ENCODE measurements around the gene ZCCHC7.

The ZCCHC7 gene

GRCh38 chr9:37281541-37281940 is 161.2 kb downstream of the ZCCHC7 start:
- Histone ChIP-seq H3K36me3 (replicated peaks) (no peaks in the 10 kb centered on the region), H3K4me3 (ENCODE audit: low read depth, low read length) (no peak overlapping the region), H3K27ac (no peak overlapping the region), H3K27me3 (replicated peaks) (no peaks in the 10 kb centered on the region)
- in situ Hi-C loops (cut with HindIII; ENCODE audit: low pct_ligation_motif_present, low sequenced_read_pairs) = no loop called here
- DNase-seq = no peak
- TF ChIP-seq, protein P1, sequence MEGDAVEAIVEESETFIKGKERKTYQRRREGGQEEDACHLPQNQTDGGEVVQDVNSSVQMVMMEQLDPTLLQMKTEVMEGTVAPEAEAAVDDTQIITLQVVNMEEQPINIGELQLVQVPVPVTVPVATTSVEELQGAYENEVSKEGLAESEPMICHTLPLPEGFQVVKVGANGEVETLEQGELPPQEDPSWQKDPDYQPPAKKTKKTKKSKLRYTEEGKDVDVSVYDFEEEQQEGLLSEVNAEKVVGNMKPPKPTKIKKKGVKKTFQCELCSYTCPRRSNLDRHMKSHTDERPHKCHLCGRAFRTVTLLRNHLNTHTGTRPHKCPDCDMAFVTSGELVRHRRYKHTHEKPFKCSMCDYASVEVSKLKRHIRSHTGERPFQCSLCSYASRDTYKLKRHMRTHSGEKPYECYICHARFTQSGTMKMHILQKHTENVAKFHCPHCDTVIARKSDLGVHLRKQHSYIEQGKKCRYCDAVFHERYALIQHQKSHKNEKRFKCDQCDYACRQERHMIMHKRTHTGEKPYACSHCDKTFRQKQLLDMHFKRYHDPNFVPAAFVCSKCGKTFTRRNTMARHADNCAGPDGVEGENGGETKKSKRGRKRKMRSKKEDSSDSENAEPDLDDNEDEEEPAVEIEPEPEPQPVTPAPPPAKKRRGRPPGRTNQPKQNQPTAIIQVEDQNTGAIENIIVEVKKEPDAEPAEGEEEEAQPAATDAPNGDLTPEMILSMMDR (IDR thresholded peaks at IDR 0.05; ENCODE audit: low read depth, low read length, missing control alignments) = no peak

DNA sequence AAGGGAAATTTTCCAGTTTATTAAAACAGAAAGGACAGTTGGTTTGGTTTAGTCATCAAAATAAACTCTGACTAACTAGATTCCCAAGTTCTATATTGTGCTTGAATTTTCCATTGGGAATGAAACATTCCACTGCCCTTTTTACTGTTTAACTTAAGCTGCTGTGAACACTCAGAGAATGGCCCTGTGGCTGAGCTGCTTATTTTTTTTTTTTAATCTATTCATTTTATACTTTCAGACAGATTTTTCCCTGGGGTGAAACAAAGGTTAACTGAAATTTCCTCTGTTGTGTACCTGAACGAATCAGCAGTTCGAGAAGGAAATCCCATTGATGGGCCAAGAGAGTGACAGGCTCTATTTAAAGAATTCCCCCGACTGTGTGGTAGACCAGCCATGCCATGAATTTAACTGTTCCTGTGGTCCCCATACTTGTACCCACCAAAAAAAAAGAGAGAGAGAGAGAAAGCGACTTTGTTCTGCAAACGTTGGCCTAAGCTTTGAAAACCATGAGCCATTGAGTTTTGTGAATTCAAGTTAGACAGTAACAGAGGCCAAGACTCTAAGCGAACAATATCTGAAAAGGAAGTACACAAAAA is 163.5 kb downstream of the ZCCHC7 start:
- Histone ChIP-seq H3K27me3 (replicated peaks) (no peaks in the 10 kb centered on the region), H3K4me3 (ENCODE audit: low read depth, low read length) (no peak overlapping the region), H3K27ac (peak overlapping the region; percentile 64), H3K36me3 (replicated peaks) (no peaks in the 10 kb centered on the region)
- in situ Hi-C loops (cut with HindIII; ENCODE audit: low pct_ligation_motif_present, low sequenced_read_pairs) = no loop called here
- TF ChIP-seq, protein P1 (IDR thresholded peaks at IDR 0.05; ENCODE audit: low read depth, low read length, missing control alignments) = no peak
- no peak for DNase-seq

GRCh38 chr9:37284636-37285035 is 164.3 kb downstream of the ZCCHC7 start:
- TF ChIP-seq, protein P1 (IDR thresholded peaks at IDR 0.05; ENCODE audit: low read depth, low read length, missing control alignments) = no peak
- DNase-seq = no peak
- in situ Hi-C loops (cut with HindIII; ENCODE audit: low pct_ligation_motif_present, low sequenced_read_pairs) = no loop called here
- H3K27ac ChIP-seq = peak overlapping the region; percentile 64
- no peaks in the 10 kb centered on the region for H3K36me3 ChIP-seq (replicated peaks)
- no peak overlapping the region for H3K4me3 ChIP-seq (ENCODE audit: low read depth, low read length)
- H3K27me3 ChIP-seq (replicated peaks) = no peaks in the 10 kb centered on the region

- Histone ChIP-seq H3K27me3 (replicated peaks) (no peaks in the 10 kb centered on the region), H3K4me3 (ENCODE audit: low read depth, low read length) (no peak overlapping the region), H3K27ac (no peak overlapping the region), H3K36me3 (replicated peaks) (no peaks in the 10 kb centered on the region)
- TF ChIP-seq, protein P1 (IDR thresholded peaks at IDR 0.05; ENCODE audit: low read depth, low read length, missing control alignments) = no peak
- in situ Hi-C loops (cut with HindIII; ENCODE audit: low pct_ligation_motif_present, low sequenced_read_pairs) = no loop called here
- DNase-seq = no peak
These were observed 166.3 kb downstream of the ZCCHC7 start for GRCh38 chr9:37286530-37287175.

GRCh38 chr9:37287317-37287716 is 166.9 kb downstream of the ZCCHC7 start:
- H3K4me3 ChIP-seq (ENCODE audit: low read depth, low read length) = no peak overlapping the region
- H3K27me3 ChIP-seq (replicated peaks) = no peaks in the 10 kb centered on the region
- TF ChIP-seq, protein P1 (IDR thresholded peaks at IDR 0.05; ENCODE audit: low read depth, low read length, missing control alignments) = no peak
- H3K36me3 ChIP-seq (replicated peaks) = no peaks in the 10 kb centered on the region
- H3K27ac ChIP-seq = no peak overlapping the region
- in situ Hi-C loops (cut with HindIII; ENCODE audit: low pct_ligation_motif_present, low sequenced_read_pairs) = no loop called here
- DNase-seq = no peak

DNA sequence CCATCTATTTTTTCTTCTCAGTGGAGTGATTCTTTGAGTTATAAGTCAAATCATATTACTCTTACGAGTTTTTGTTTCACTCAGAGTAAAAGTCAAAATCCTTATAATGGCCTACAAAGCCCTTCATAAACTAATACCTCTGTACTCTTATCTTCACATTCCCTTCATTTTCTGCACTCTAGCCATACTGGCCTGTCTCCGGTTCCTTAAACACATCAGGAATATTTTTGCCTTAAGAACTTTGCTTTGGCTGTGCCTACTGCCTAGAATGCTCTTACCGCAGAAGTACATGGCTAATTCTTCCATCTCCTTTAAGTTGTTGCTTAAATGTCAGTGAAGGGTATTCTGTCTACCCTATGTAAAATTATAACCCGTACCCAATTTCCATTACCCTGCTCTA is 169.3 kb downstream of the ZCCHC7 start:
- DNase-seq = no peak
- Histone ChIP-seq H3K4me3 (ENCODE audit: low read depth, low read length) (no peak overlapping the region), H3K36me3 (replicated peaks) (no peaks in the 10 kb centered on the region), H3K27ac (no peak overlapping the region), H3K27me3 (replicated peaks) (no peaks in the 10 kb centered on the region)
- TF ChIP-seq, protein P1 (IDR thresholded peaks at IDR 0.05; ENCODE audit: low read depth, low read length, missing control alignments) = no peak
- in situ Hi-C loops (cut with HindIII; ENCODE audit: low pct_ligation_motif_present, low sequenced_read_pairs) = no loop called here

Measured in brain microvascular endothelial cell (primary cell).